ENCODE results near the gene RNASE1. TPM values are rescaled to one million over a fixed set of nuclear protein-coding genes. Genes with fewer than 3 reads are reported as not detected.
"Not testable (repeated sequence)": the region's sequence is repeated elsewhere in the genome, so short reads cannot be mapped to it uniquely, and the experiment has no call there.

Gene RNASE1
- polyA plus RNA-seq (2012; ENCODE audit: missing spikeins): not detected

GRCh38 chr14:20802341-20803084 is at the start of gene RNASE1:
Gene RNASE1 (minus strand): TSS chr14:20802844. CDS start chr14:20802068, 776 bp downstream.
- DNase-seq (ENCODE audit: insufficient read length) (no peak), FAIRE-seq (no peak)
- no peak for TF ChIP-seq TAF1 (IDR thresholded peaks at IDR 0.05; ENCODE audit: borderline replicate concordance, low read depth, low read length)

- TF ChIP-seq POLR2A (IDR thresholded peaks at IDR 0.05; ENCODE audit: low read depth, low read length) (no peak), TAF1 (IDR thresholded peaks at IDR 0.05; ENCODE audit: borderline replicate concordance, low read depth, low read length) (no peak), POLR2AphosphoS5 (IDR thresholded peaks at IDR 0.05; ENCODE audit: low read depth, low read length) (no peak)
- FAIRE-seq (no peak), DNase-seq (ENCODE audit: insufficient read length) (no peak)
Observed at GRCh38 chr14:20848955-20849570, 46.4 kb upstream of the RNASE1 start.

- no peak for DNase-seq (ENCODE audit: insufficient read length)
- FAIRE-seq: no peak
- TF ChIP-seq POLR2AphosphoS5 (IDR thresholded peaks at IDR 0.05; ENCODE audit: low read depth, low read length) (no peak), POLR2A (IDR thresholded peaks at IDR 0.05; ENCODE audit: low read depth, low read length) (no peak), TAF1 (IDR thresholded peaks at IDR 0.05; ENCODE audit: borderline replicate concordance, low read depth, low read length) (no peak)
Observed at GRCh38 chr14:20848316-20848954, 45.8 kb upstream of the RNASE1 start.

- DNase-seq (ENCODE audit: insufficient read length) (no peak), FAIRE-seq (no peak)
- no peak for TF ChIP-seq TAF1 (IDR thresholded peaks at IDR 0.05; ENCODE audit: borderline replicate concordance, low read depth, low read length)
- TF ChIP-seq POLR2AphosphoS5 (IDR thresholded peaks at IDR 0.05; ENCODE audit: low read depth, low read length): no peak
- TF ChIP-seq POLR2A (IDR thresholded peaks at IDR 0.05; ENCODE audit: low read depth, low read length): no peak
Observed at GRCh38 chr14:20846560-20846959, 43.9 kb upstream of the RNASE1 start.

GRCh38 chr14:20841096-20841495 is 38.5 kb upstream of the RNASE1 start:
- TF ChIP-seq POLR2AphosphoS5 (IDR thresholded peaks at IDR 0.05; ENCODE audit: low read depth, low read length) (no peak), TAF1 (IDR thresholded peaks at IDR 0.05; ENCODE audit: borderline replicate concordance, low read depth, low read length) (no peak), POLR2A (IDR thresholded peaks at IDR 0.05; ENCODE audit: low read depth, low read length) (no peak)
- DNase-seq (ENCODE audit: insufficient read length) (no peak), FAIRE-seq (no peak)

GRCh38 chr14:20837831-20838230 is 35.2 kb upstream of the RNASE1 start:
- no peak for DNase-seq (ENCODE audit: insufficient read length)
- no peak for FAIRE-seq
- TF ChIP-seq POLR2A (IDR thresholded peaks at IDR 0.05; ENCODE audit: low read depth, low read length) (no peak), POLR2AphosphoS5 (IDR thresholded peaks at IDR 0.05; ENCODE audit: low read depth, low read length) (no peak), TAF1 (IDR thresholded peaks at IDR 0.05; ENCODE audit: borderline replicate concordance, low read depth, low read length) (no peak)

GRCh38 chr14:20836668-20837338 is 34.2 kb upstream of the RNASE1 start:
- FAIRE-seq (peak; percentile 38), DNase-seq (ENCODE audit: insufficient read length) (no peak)
- TF ChIP-seq TAF1 (IDR thresholded peaks at IDR 0.05; ENCODE audit: borderline replicate concordance, low read depth, low read length) (no peak), POLR2AphosphoS5 (IDR thresholded peaks at IDR 0.05; ENCODE audit: low read depth, low read length) (no peak)

- DNase-seq (ENCODE audit: insufficient read length) (no peak), FAIRE-seq (no peak)
- TF ChIP-seq POLR2A (IDR thresholded peaks at IDR 0.05; ENCODE audit: low read depth, low read length) (no peak), TAF1 (IDR thresholded peaks at IDR 0.05; ENCODE audit: borderline replicate concordance, low read depth, low read length) (no peak), POLR2AphosphoS5 (IDR thresholded peaks at IDR 0.05; ENCODE audit: low read depth, low read length) (no peak)
Observed at GRCh38 chr14:20834899-20835298, 32.3 kb upstream of the RNASE1 start.

GRCh38 chr14:20830831-20831230 is 28.2 kb upstream of the RNASE1 start:
- DNase-seq (ENCODE audit: insufficient read length) (no peak), FAIRE-seq (no peak)
- TF ChIP-seq TAF1 (IDR thresholded peaks at IDR 0.05; ENCODE audit: borderline replicate concordance, low read depth, low read length) (no peak), POLR2AphosphoS5 (IDR thresholded peaks at IDR 0.05; ENCODE audit: low read depth, low read length) (no peak), POLR2A (IDR thresholded peaks at IDR 0.05; ENCODE audit: low read depth, low read length) (no peak)

GRCh38 chr14:20828024-20828694 is 25.5 kb upstream of the RNASE1 start:
- not testable (repeated sequence) for DNase-seq (ENCODE audit: insufficient read length); FAIRE-seq

GRCh38 chr14:20827326-20827725 is 24.7 kb upstream of the RNASE1 start:
- TF ChIP-seq POLR2A (IDR thresholded peaks at IDR 0.05; ENCODE audit: low read depth, low read length): no peak
- TF ChIP-seq POLR2AphosphoS5 (IDR thresholded peaks at IDR 0.05; ENCODE audit: low read depth, low read length): no peak
- no peak for TF ChIP-seq TAF1 (IDR thresholded peaks at IDR 0.05; ENCODE audit: borderline replicate concordance, low read depth, low read length)
- no peak for FAIRE-seq
- no peak for DNase-seq (ENCODE audit: insufficient read length)

GRCh38 chr14:20826666-20827065 is 24.0 kb upstream of the RNASE1 start:
- not testable (repeated sequence) for FAIRE-seq; DNase-seq (ENCODE audit: insufficient read length)

Measured in GM12892 (cell line).